AG04449 (cell line): ENCODE results near the gene FAM228A.

Experiments used
- CTCF ChIA-PET: fragments of 350-600 bp; formaldehyde crosslinking; extraction: SDS; loops from one replicate; lab custom pipeline; 2021; ENCODE audit warnings: antibody characterized with exemption; lab: Yijun Ruan, JAX
- POLR2A ChIA-PET: fragments of 400-600, 350-600 bp; formaldehyde crosslinking; extraction: SDS; loops from one replicate; lab custom pipeline; 2020; ENCODE audit warnings: antibody characterized with exemption, inconsistent platforms; lab: Yijun Ruan, JAX
- DNase-seq: peaks from one replicate; pipeline ENCODE4 v3.0.0-alpha.2; 2010; ENCODE audit warnings: low read depth, low spot score
- H3K4me3 ChIP-seq: 2 replicates; pipeline ENCODE4 v1.5.1; 2011; ENCODE audit warnings: low read depth, mild to moderate bottlenecking, control low read depth, low read length
- CTCF ChIP-seq: IDR thresholded peaks from one replicate; pipeline ENCODE4 v1.5.1; 2011; ENCODE audit warnings: mild to moderate bottlenecking, moderate library complexity, low read length, control low read depth, inconsistent platforms; ENCODE audit not compliant: insufficient read depth; ENCODE audit errors: missing control alignments

FAM228A gene

DNA sequence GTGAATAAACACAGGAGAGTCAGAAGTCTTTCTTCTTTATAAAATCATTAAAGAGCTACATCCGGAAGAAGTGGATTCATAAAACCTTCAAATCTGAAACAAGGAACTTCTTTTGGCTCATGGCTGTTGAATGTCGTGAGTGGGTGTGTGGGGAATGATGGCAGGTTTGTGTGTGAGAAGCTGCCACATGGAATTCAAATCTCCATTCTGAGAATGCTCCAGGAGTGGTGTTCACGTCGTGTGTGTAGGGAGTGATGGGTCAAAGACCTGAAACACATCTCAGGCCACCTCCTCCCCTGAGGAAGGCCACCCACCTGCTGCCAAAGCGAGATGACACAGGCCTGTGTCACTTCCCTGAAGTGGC lies 28.9 kb downstream of the FAM228A start:
- DNase-seq = no peak
- POLR2A ChIA-PET = no interaction called here
- no peak overlapping the region for H3K4me3 ChIP-seq
- CTCF ChIA-PET = no interaction called here
- no peak for TF ChIP-seq CTCF

- no peak for TF ChIP-seq CTCF
- no peak for DNase-seq
- ChIA-PET POLR2A (no interaction called here), CTCF (no interaction called here)
- no peak overlapping the region for H3K4me3 ChIP-seq
Measured at GRCh38 chr2:24204505-24204904, 29.7 kb downstream of the FAM228A start.

GRCh38 chr2:24205131-24205530 lies 30.3 kb downstream of the FAM228A start:
- ChIA-PET POLR2A (no interaction called here), CTCF (no interaction called here)
- TF ChIP-seq CTCF = no peak
- DNase-seq = no peak
- H3K4me3 ChIP-seq = no peak overlapping the region

DNA sequence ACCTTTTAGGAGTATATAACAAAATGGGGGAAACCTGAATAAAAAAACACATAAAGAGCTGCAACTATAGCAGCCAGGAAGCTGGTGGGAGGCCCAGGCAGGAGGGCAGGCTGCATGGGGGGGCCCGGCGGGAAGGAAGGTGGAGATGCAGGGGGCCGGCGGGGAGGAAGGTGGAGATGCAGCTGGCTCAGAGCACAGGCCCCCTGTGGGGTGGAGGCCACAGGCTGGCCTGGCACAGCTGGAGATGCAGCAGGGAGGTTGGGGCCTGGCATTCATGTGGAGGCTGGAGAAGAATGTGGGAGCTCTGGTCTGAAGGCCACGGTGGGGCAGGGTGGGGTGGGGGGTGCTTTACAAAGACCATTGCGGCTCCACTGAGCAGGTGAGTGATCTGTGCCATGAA lies 31.4 kb downstream of the FAM228A start:
- TF ChIP-seq CTCF = no peak
- ChIA-PET POLR2A (interaction anchor here (0.6 kb wide), 1 partner anchor 83 kb away, joined by 3 read pairs; the partner anchor contains the start of gene FAM228B), CTCF (interaction anchor here (1.5 kb wide), 1 partner anchor 123 kb away, joined by 4 read pairs; no protein-coding TSS in a partner anchor)

GRCh38 chr2:24206714-24207113 lies 31.9 kb downstream of the FAM228A start:
- no peak for DNase-seq
- no peak overlapping the region for H3K4me3 ChIP-seq
- POLR2A ChIA-PET = no interaction called here
- CTCF ChIA-PET = interaction anchor here (1.5 kb wide), 1 partner anchor 123 kb away, joined by 4 read pairs; no protein-coding TSS in a partner anchor
- TF ChIP-seq CTCF = no peak

More for the DNA sequence above, 31.4 kb downstream of the FAM228A start:
- H3K4me3 ChIP-seq = no peak overlapping the region
- DNase-seq = no peak

GRCh38 chr2:24207359-24207758 lies 32.5 kb downstream of the FAM228A start:
- no peak overlapping the region for H3K4me3 ChIP-seq
- no peak for TF ChIP-seq CTCF
- CTCF ChIA-PET = interaction anchor here (1.0 to 1.5 kb wide), 2 partner anchors 14 to 124 kb away, joined by 3 to 4 read pairs; no protein-coding TSS in a partner anchor
- no peak for DNase-seq
- POLR2A ChIA-PET = no interaction called here
